WERI-Rb-1 (cell line): ENCODE results near the gene BEND6.

Experiments used
- DNase-seq: peaks from one replicate; pipeline ENCODE4 v3.0.0-alpha.2; 2020
- H3K27ac ChIP-seq: fragments of 250-450 bp; sonication (Bioruptor Pico); 2 replicates; pipeline ENCODE4 v1.5.1; 2020; ENCODE audit warnings: mild to moderate bottlenecking, moderate library complexity
- H3K27me3 ChIP-seq: fragments of 250-450 bp; sonication (Bioruptor Pico); 2 replicates; pipeline ENCODE4 v1.5.1; 2021; ENCODE audit warnings: mild to moderate bottlenecking, low read depth, moderate library complexity; ENCODE audit not compliant: insufficient read depth, severe bottlenecking
- H3K36me3 ChIP-seq: fragments of 250-450 bp; sonication (Bioruptor Pico); 2 replicates; pipeline ENCODE4 v1.5.1; 2020; ENCODE audit warnings: mild to moderate bottlenecking, moderate library complexity
- H3K4me3 ChIP-seq: 2 replicates; pipeline ENCODE4 v1.5.1; 2011; ENCODE audit warnings: low read depth, mild to moderate bottlenecking, control low read depth, low read length
- H3K9me3 ChIP-seq: fragments of 250-450 bp; sonication (Bioruptor Pico); 2 replicates; pipeline ENCODE4 v1.5.1; 2021; ENCODE audit warnings: mild to moderate bottlenecking, moderate library complexity; ENCODE audit not compliant: severe bottlenecking
- TF ChIP-seq, protein P1 (sequence below): IDR thresholded peaks from 2 replicates; pipeline ENCODE4 v1.5.1; 2011; ENCODE audit warnings: low read depth, mild to moderate bottlenecking, control low read depth, inconsistent platforms, low read length

BEND6 gene

DNA sequence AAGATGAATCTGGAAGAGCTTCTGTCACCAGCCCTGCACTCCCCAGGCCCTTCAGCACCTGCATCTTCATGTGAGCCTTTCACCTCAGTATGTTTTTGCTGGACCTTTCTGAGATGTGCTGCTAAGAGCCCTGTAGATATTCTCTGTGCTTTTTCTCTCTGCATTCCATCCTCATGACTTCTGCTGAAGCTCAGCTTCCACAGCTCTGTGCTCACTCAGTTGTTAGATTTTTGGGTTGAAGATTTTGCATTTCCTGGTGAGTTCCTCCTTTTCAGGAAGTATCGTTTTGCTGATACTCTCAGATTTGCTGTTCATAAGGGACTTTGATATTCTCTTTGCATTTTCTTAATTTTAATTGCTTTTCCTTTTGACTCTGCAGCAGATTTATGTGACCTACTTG is 109.9 kb downstream of the BEND6 start:
- DNase-seq, result no peak
- H3K36me3 ChIP-seq, result peaks cover 58% of the 10 kb centered on the region
- H3K27ac ChIP-seq, result no peak overlapping the region
- no peaks in the 10 kb centered on the region for H3K9me3 ChIP-seq
- H3K27me3 ChIP-seq, result no peaks in the 10 kb centered on the region
- no peak overlapping the region for H3K4me3 ChIP-seq
- TF ChIP-seq, protein P1, sequence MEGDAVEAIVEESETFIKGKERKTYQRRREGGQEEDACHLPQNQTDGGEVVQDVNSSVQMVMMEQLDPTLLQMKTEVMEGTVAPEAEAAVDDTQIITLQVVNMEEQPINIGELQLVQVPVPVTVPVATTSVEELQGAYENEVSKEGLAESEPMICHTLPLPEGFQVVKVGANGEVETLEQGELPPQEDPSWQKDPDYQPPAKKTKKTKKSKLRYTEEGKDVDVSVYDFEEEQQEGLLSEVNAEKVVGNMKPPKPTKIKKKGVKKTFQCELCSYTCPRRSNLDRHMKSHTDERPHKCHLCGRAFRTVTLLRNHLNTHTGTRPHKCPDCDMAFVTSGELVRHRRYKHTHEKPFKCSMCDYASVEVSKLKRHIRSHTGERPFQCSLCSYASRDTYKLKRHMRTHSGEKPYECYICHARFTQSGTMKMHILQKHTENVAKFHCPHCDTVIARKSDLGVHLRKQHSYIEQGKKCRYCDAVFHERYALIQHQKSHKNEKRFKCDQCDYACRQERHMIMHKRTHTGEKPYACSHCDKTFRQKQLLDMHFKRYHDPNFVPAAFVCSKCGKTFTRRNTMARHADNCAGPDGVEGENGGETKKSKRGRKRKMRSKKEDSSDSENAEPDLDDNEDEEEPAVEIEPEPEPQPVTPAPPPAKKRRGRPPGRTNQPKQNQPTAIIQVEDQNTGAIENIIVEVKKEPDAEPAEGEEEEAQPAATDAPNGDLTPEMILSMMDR, result no peak

DNA sequence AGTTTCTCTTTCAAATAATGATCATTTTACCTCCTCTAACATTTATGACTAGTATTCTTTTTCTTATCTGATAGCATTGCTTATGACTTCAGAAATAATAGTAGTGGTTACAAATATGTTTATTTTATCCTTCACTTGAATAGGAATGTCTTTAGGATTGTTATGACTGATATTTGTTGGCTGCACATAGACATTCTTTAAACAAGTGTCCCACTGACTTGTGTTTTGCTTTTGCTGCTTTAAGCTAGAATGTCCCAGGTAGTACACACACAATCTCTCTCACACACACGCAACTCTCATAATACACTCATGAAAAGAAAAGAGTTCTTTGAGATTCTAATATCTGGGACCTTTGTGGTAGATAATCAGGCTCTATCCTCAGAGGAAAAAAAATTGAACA is 113.2 kb downstream of the BEND6 start:
- Histone ChIP-seq H3K36me3 (peaks cover 32% of the 10 kb centered on the region), H3K9me3 (no peaks in the 10 kb centered on the region), H3K4me3 (no peak overlapping the region), H3K27ac (no peak overlapping the region), H3K27me3 (no peaks in the 10 kb centered on the region)
- TF ChIP-seq, protein P1, result no peak
- DNase-seq, result no peak

DNA sequence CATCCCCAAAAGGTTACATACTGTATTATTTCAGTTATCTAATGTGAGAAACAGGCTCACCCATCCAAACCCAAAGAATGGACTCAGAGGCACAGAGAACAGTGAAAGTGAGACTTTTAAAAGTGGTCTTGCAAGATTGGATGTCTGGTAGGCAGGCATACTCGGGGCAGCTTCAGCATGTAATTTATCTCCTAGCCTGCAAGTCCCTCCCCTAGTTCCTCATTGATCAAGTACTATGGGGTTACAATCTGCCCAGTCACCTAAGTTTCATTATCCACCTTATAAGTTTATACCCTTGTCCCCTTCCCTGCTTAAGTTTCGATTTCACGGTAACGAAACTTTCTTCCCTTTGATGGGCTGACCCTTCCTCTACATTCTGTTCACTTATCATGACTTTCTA is 114.3 kb downstream of the BEND6 start:
- no peaks in the 10 kb centered on the region for H3K9me3 ChIP-seq
- H3K4me3 ChIP-seq, result no peak overlapping the region
- H3K36me3 ChIP-seq, result peaks cover 28% of the 10 kb centered on the region
- TF ChIP-seq, protein P1, result no peak
- H3K27ac ChIP-seq, result no peak overlapping the region
- no peaks in the 10 kb centered on the region for H3K27me3 ChIP-seq
- no peak for DNase-seq

DNA sequence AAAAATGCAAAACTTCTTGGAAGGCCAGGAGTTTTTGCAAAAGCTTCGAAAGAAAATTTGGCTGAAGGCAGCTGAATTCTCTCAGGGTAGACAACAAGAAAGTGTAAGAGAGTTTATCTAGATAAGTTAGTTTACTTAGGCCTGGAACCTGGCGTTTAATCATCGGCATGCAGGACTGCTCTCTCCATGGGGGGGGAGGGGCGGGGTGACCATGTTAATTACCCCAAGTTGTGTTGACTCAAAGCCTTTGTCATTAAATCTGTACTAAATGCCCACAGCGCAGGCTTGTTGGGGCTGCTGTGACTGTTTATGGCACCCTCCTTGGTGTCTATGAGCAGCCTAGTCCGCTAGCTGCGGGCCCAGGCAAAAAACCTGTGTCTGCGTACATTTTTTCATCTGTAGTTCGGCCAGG is 115.0 kb downstream of the BEND6 start:
- no peak for DNase-seq
- Histone ChIP-seq H3K36me3 (peaks cover 22% of the 10 kb centered on the region), H3K27ac (no peak overlapping the region), H3K4me3 (no peak overlapping the region), H3K27me3 (no peaks in the 10 kb centered on the region), H3K9me3 (no peaks in the 10 kb centered on the region)
- TF ChIP-seq, protein P1, result no peak

DNA sequence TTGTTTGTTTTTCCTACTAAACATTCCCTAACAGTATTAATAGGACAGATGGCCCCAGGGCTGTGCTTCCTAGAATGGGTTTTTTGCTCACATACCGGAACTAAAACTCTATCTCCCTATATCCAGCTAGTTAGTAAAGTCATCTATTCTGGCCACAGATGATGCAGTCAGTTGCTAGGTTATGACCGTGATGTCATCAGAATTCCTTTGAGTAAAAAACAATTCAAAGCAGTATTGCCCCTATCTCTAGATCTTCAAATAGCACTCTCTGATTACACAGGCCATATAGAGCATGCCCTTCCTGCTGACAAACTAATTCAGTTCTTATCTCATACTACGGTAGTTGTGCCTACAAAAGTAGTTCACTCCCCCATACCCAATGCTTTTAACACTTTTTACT is 117.2 kb downstream of the BEND6 start:
- no peak for DNase-seq
- no peak overlapping the region for H3K27ac ChIP-seq
- peaks cover 11% of the 10 kb centered on the region for H3K36me3 ChIP-seq

DNA sequence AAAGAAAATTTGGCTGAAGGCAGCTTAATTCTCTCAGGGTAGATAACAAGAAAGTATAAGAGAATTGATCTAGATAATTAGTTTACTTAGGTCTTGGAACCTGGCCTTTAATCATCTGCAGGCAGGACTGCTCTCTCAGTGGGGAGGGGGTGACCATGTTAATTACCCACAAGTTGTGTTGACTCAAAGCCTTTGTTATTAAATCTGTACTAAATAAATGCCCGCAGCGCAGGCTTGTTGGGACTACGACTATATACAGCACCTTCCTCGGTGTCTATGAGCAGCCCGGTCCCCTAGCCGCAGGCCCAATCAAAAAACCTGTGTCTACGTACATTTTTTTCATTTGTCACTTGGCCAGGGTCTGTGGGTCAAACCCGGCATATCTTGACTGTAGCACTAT is 119.5 kb downstream of the BEND6 start:
- DNase-seq, result no peak
- Histone ChIP-seq H3K27me3 (no peaks in the 10 kb centered on the region), H3K36me3 (no peaks in the 10 kb centered on the region; the same call in none of the 2 replicates), H3K9me3 (no peaks in the 10 kb centered on the region), H3K27ac (no peak overlapping the region), H3K4me3 (no peak overlapping the region)
- TF ChIP-seq, protein P1, result no peak

More for the DNA sequence above, 117.2 kb downstream of the BEND6 start:
- Histone ChIP-seq H3K27me3 (no peaks in the 10 kb centered on the region), H3K9me3 (no peaks in the 10 kb centered on the region), H3K4me3 (no peak overlapping the region)
- TF ChIP-seq, protein P1, result no peak
